Breast epithelium (tissue), 3 donors: ENCODE measurements around the gene CAMK4.

Source experiments
- CTCF ChIP-seq, 3 donors: fragments of 450-650 bp; IDR thresholded peaks; one replicate each; pipeline ENCODE4 v1.5.1; 2016 to 2017; ENCODE audit warnings: antibody characterized with exemption in 3 of 3, mild to moderate bottlenecking in 3 of 3, moderate library complexity in 3 of 3
- POLR2A ChIP-seq: fragments of 450-650 bp; IDR thresholded peaks from one replicate; pipeline ENCODE4 v1.6.1; 2016; ENCODE audit warnings: antibody characterized with exemption, mild to moderate bottlenecking, moderate library complexity
- POLR2AphosphoS5 ChIP-seq, 3 donors: sonication (generic); formaldehyde crosslinking; IDR thresholded peaks; one replicate each; pipeline ENCODE4 v1.6.1; 2017; ENCODE audit warnings: antibody characterized with exemption in 3 of 3

- no peak for TF ChIP-seq CTCF (IDR thresholded peaks at IDR 0.05)
- TF ChIP-seq POLR2A, result no peak
- TF ChIP-seq POLR2AphosphoS5 (IDR thresholded peaks at IDR 0.05), result no peak
These were observed 153.1 kb downstream of the CAMK4 start for GRCh38 chr5:111377306-111377705.
